Activated T-cell treated with anti-CD3 and anti-CD28 coated beads, Interleukin-2, amount 50 U/mL, for 72 hours (primary cell): Measurements from ENCODE around the gene PTPRT. TPM values are rescaled to one million over a fixed set of nuclear protein-coding genes. Genes with fewer than 3 reads are reported as not detected.

Source experiments
- ATAC-seq, 2 donors: fragments of 150-1000 bp; cut with Tn5 transposase; replicated peaks in 1 of 2; 2 replicates each; pipeline ENCODE4 v1.10.0; 2021; ENCODE audit warnings: moderate library complexity in 2 of 2, mild to moderate bottlenecking in 1 of 2
- DNase-seq, 2 donors: peaks; one replicate each; pipeline ENCODE4 v3.0.0; 2021 to 2022; ENCODE audit warnings: mixed read lengths in 1 of 2
- H3K27ac Mint-ChIP-seq: one replicate; pipeline ENCODE4 v1.8.0; 2022; ENCODE audit warnings: mild to moderate bottlenecking, moderate library complexity, mixed read lengths
- H3K27me3 Mint-ChIP-seq: one replicate; pipeline ENCODE4 v1.8.0; 2022; ENCODE audit warnings: low read depth, mixed read lengths
- H3K36me3 Mint-ChIP-seq, 2 donors: one replicate each; pipeline ENCODE4 v1.8.0; 2022; ENCODE audit warnings: mixed read lengths in 2 of 2, mild to moderate bottlenecking in 1 of 2; ENCODE audit not compliant: insufficient read depth in 2 of 2
- H3K4me1 Mint-ChIP-seq: one replicate; pipeline ENCODE4 v1.8.0; 2022; ENCODE audit warnings: low read depth, mixed read lengths
- H3K4me3 Mint-ChIP-seq, 2 donors: one replicate each; pipeline ENCODE4 v1.8.0; 2022; ENCODE audit warnings: mild to moderate bottlenecking in 2 of 2, mixed read lengths in 2 of 2, moderate library complexity in 2 of 2
- H3K9me3 Mint-ChIP-seq, 2 donors: one replicate each; pipeline ENCODE4 v1.8.0; 2022; ENCODE audit warnings: mixed read lengths in 2 of 2
- total RNA-seq, 2 donors: library from RNA; stranded (reverse); gene quantifications; one replicate each; pipeline ENCODE4 v1.2.3, GENCODE V29; 2022

PTPRT gene
- total RNA-seq, 2 donors from 2014 or later = not detected

GRCh38 chr20:42705550-42705949, 484.2 kb downstream of the PTPRT start:
- no peak for ATAC-seq
- Mint-ChIP-seq H3K27me3 (no peaks in the 10 kb centered on the region), H3K4me1 (no peaks in the 10 kb centered on the region), H3K36me3 (peaks cover 0 to 3% of the 10 kb centered on the region in 2 donors), H3K27ac (no peak overlapping the region), H3K4me3 (no peak overlapping the region), H3K9me3 (peaks cover 12 to 13% of the 10 kb centered on the region in 2 donors)
- no peak for DNase-seq

GRCh38 chr20:42703744-42704143, 486.0 kb downstream of the PTPRT start:
- peaks cover 7 to 8% of the 10 kb centered on the region in 2 donors for H3K9me3 Mint-ChIP-seq
- H3K36me3 Mint-ChIP-seq = no peaks in the 10 kb centered on the region
- H3K27me3 Mint-ChIP-seq = no peaks in the 10 kb centered on the region
- no peak for ATAC-seq
- no peak overlapping the region for H3K27ac Mint-ChIP-seq
- H3K4me1 Mint-ChIP-seq = no peaks in the 10 kb centered on the region
- no peak overlapping the region for H3K4me3 Mint-ChIP-seq
- no peak for DNase-seq

GRCh38 chr20:42701948-42702347, 487.8 kb downstream of the PTPRT start:
- Mint-ChIP-seq H3K36me3 (no peaks in the 10 kb centered on the region), H3K4me1 (no peaks in the 10 kb centered on the region), H3K27ac (no peak overlapping the region), H3K27me3 (no peaks in the 10 kb centered on the region), H3K4me3 (no peak overlapping the region), H3K9me3 (peaks cover 4 to 8% of the 10 kb centered on the region in 2 donors)
- DNase-seq (no peak), ATAC-seq (no peak)

- H3K27ac Mint-ChIP-seq = no peak overlapping the region
- no peak overlapping the region for H3K4me3 Mint-ChIP-seq
- ATAC-seq (no peak), DNase-seq (no peak)
- no peaks in the 10 kb centered on the region for H3K4me1 Mint-ChIP-seq
- H3K36me3 Mint-ChIP-seq = no peaks in the 10 kb centered on the region
- peaks cover 7 to 8% of the 10 kb centered on the region in 2 donors for H3K9me3 Mint-ChIP-seq
- no peaks in the 10 kb centered on the region for H3K27me3 Mint-ChIP-seq
Observed at GRCh38 chr20:42700372-42700771, 489.3 kb downstream of the PTPRT start.

- no peak overlapping the region for H3K27ac Mint-ChIP-seq
- H3K4me3 Mint-ChIP-seq = no peak overlapping the region
- DNase-seq (no peak), ATAC-seq (no peak)
- peaks cover 4 to 7% of the 10 kb centered on the region in 2 donors for H3K9me3 Mint-ChIP-seq
- H3K4me1 Mint-ChIP-seq = no peaks in the 10 kb centered on the region
- H3K36me3 Mint-ChIP-seq = no peaks in the 10 kb centered on the region
- H3K27me3 Mint-ChIP-seq = no peaks in the 10 kb centered on the region
Observed at GRCh38 chr20:42697962-42698361, 491.7 kb downstream of the PTPRT start.

GRCh38 chr20:42690842-42691437, 498.8 kb downstream of the PTPRT start:
- peaks cover 12 to 16% of the 10 kb centered on the region in 2 donors for H3K9me3 Mint-ChIP-seq
- no peak overlapping the region for H3K27ac Mint-ChIP-seq
- no peak for ATAC-seq

GRCh38 chr20:42688576-42688975, 501.1 kb downstream of the PTPRT start:
- Mint-ChIP-seq H3K4me3 (no peak overlapping the region), H3K9me3 (peaks cover 10 to 16% of the 10 kb centered on the region in 2 donors), H3K27ac (no peak overlapping the region), H3K36me3 (no peaks in the 10 kb centered on the region), H3K4me1 (no peaks in the 10 kb centered on the region), H3K27me3 (no peaks in the 10 kb centered on the region)
- DNase-seq = no peak
- ATAC-seq = no peak

More at GRCh38 chr20:42690842-42691437, 498.8 kb downstream of the PTPRT start:
- Mint-ChIP-seq H3K4me3 (no peak overlapping the region), H3K27me3 (no peaks in the 10 kb centered on the region), H3K4me1 (no peaks in the 10 kb centered on the region), H3K36me3 (no peaks in the 10 kb centered on the region)
- no peak for DNase-seq

GRCh38 chr20:42686057-42686456, 503.6 kb downstream of the PTPRT start:
- no peak overlapping the region for H3K27ac Mint-ChIP-seq
- H3K27me3 Mint-ChIP-seq = no peaks in the 10 kb centered on the region
- H3K9me3 Mint-ChIP-seq = peaks cover 7 to 14% of the 10 kb centered on the region in 2 donors
- no peaks in the 10 kb centered on the region for H3K36me3 Mint-ChIP-seq
- ATAC-seq = no peak
- no peaks in the 10 kb centered on the region for H3K4me1 Mint-ChIP-seq
- DNase-seq = no peak
- no peak overlapping the region for H3K4me3 Mint-ChIP-seq

- DNase-seq (no peak), ATAC-seq (no peak)
- Mint-ChIP-seq H3K27me3 (no peaks in the 10 kb centered on the region), H3K4me3 (no peak overlapping the region), H3K4me1 (no peaks in the 10 kb centered on the region), H3K27ac (no peak overlapping the region), H3K36me3 (no peaks in the 10 kb centered on the region), H3K9me3 (peaks cover 4 to 9% of the 10 kb centered on the region in 2 donors)
Observed at GRCh38 chr20:42678895-42679294, 510.8 kb downstream of the PTPRT start.

- Mint-ChIP-seq H3K4me1 (no peaks in the 10 kb centered on the region), H3K9me3 (peaks cover 6 to 7% of the 10 kb centered on the region in 2 donors)
- ATAC-seq = no peak
Observed at GRCh38 chr20:42656130-42656529, 533.6 kb downstream of the PTPRT start.

GRCh38 chr20:42652266-42652665, 537.4 kb downstream of the PTPRT start:
- H3K27me3 Mint-ChIP-seq = no peaks in the 10 kb centered on the region
- H3K4me1 Mint-ChIP-seq = no peaks in the 10 kb centered on the region
- peaks cover 0 to 2% of the 10 kb centered on the region in 2 donors for H3K36me3 Mint-ChIP-seq
- ATAC-seq (no peak), DNase-seq (no peak)
- H3K4me3 Mint-ChIP-seq = no peak overlapping the region
- peaks cover 7 to 10% of the 10 kb centered on the region in 2 donors for H3K9me3 Mint-ChIP-seq
- no peak overlapping the region for H3K27ac Mint-ChIP-seq

More at GRCh38 chr20:42656130-42656529, 533.6 kb downstream of the PTPRT start:
- Mint-ChIP-seq H3K4me3 (no peak overlapping the region), H3K36me3 (peaks cover 0 to 3% of the 10 kb centered on the region in 2 donors), H3K27ac (no peak overlapping the region), H3K27me3 (no peaks in the 10 kb centered on the region)
- no peak for DNase-seq

- Mint-ChIP-seq H3K27ac (no peak overlapping the region), H3K27me3 (no peaks in the 10 kb centered on the region), H3K36me3 (peaks cover 0 to 2% of the 10 kb centered on the region in 2 donors), H3K9me3 (peaks cover 6 to 10% of the 10 kb centered on the region in 2 donors), H3K4me3 (no peak overlapping the region), H3K4me1 (no peaks in the 10 kb centered on the region)
- no peak for ATAC-seq
- DNase-seq = no peak
Observed at GRCh38 chr20:42650191-42650746, 539.4 kb downstream of the PTPRT start.

GRCh38 chr20:42649748-42650147, 540.0 kb downstream of the PTPRT start:
- H3K9me3 Mint-ChIP-seq = peaks cover 8 to 10% of the 10 kb centered on the region in 2 donors
- H3K27me3 Mint-ChIP-seq = no peaks in the 10 kb centered on the region
- H3K36me3 Mint-ChIP-seq = peaks cover 0 to 2% of the 10 kb centered on the region in 2 donors
- no peak for DNase-seq
- no peak for ATAC-seq
- no peak overlapping the region for H3K4me3 Mint-ChIP-seq
- no peak overlapping the region for H3K27ac Mint-ChIP-seq
- no peaks in the 10 kb centered on the region for H3K4me1 Mint-ChIP-seq

GRCh38 chr20:42646250-42646649, 543.5 kb downstream of the PTPRT start:
- no peak overlapping the region for H3K27ac Mint-ChIP-seq
- H3K9me3 Mint-ChIP-seq = peaks cover 5 to 9% of the 10 kb centered on the region in 2 donors
- ATAC-seq (no peak), DNase-seq (no peak)
- H3K4me1 Mint-ChIP-seq = no peaks in the 10 kb centered on the region
- H3K4me3 Mint-ChIP-seq = no peak overlapping the region
- H3K36me3 Mint-ChIP-seq = no peaks in the 10 kb centered on the region
- no peaks in the 10 kb centered on the region for H3K27me3 Mint-ChIP-seq
